GM12872 (cell line): ENCODE data around the gene AEN.

ENCODE experiments used
- CTCF ChIP-seq: IDR thresholded peaks from 3 replicates; pipeline ENCODE4 v1.5.1; 2011; ENCODE audit warnings: low read depth, mild to moderate bottlenecking, low read length, moderate library complexity; ENCODE audit not compliant: insufficient read depth

AEN gene

GRCh38 chr15:88658972-88659931 is 38.1 kb downstream of the AEN start:
- TF ChIP-seq CTCF = no peak

- TF ChIP-seq CTCF = no peak
These were observed 40.0 kb downstream of the AEN start for GRCh38 chr15:88661041-88661700.

- no peak for TF ChIP-seq CTCF
These were observed 40.8 kb downstream of the AEN start for GRCh38 chr15:88661761-88662556.

GRCh38 chr15:88663141-88663621 is 42.0 kb downstream of the AEN start:
- no peak for TF ChIP-seq CTCF

GRCh38 chr15:88664151-88664778 is 43.1 kb downstream of the AEN start:
- peak; percentile 52 for TF ChIP-seq CTCF

GRCh38 chr15:88674661-88675060 is 53.5 kb downstream of the AEN start:
- no peak for TF ChIP-seq CTCF
